GM18907 (cell line): Measurements from ENCODE around the gene DPP6.

Experiments
- ATAC-seq: cut with Tn5 transposase; IDR thresholded peaks from one replicate; pipeline ENCODE4 v1.9.1; 2021; ENCODE audit warnings: mild to moderate bottlenecking, moderate library complexity; ENCODE audit not compliant: unreplicated experiment

DPP6 gene

GRCh38 chr7:154440058-154440457 lies 387.9 kb downstream of the DPP6 start:
- ATAC-seq: no peak

- ATAC-seq: no peak
Measured at GRCh38 chr7:154440651-154441050, 388.5 kb downstream of the DPP6 start.

GRCh38 chr7:154441811-154442210 lies 389.6 kb downstream of the DPP6 start:
- ATAC-seq: no peak

- no peak for ATAC-seq
Measured at GRCh38 chr7:154442939-154443338, 390.7 kb downstream of the DPP6 start.

- ATAC-seq: no peak
Measured at GRCh38 chr7:154450451-154450850, 398.3 kb downstream of the DPP6 start.

GRCh38 chr7:154451480-154452457 lies 399.6 kb downstream of the DPP6 start:
- ATAC-seq: no peak

- no peak for ATAC-seq
Measured at GRCh38 chr7:154463794-154464193, 411.6 kb downstream of the DPP6 start.

- ATAC-seq: no peak
Measured at GRCh38 chr7:154469652-154470051, 417.5 kb downstream of the DPP6 start.

GRCh38 chr7:154472343-154472742 lies 420.1 kb downstream of the DPP6 start:
- no peak for ATAC-seq

GRCh38 chr7:154473360-154473759 lies 421.2 kb downstream of the DPP6 start:
- no peak for ATAC-seq

- no peak for ATAC-seq
Measured at GRCh38 chr7:154474903-154475520, 422.8 kb downstream of the DPP6 start.

- ATAC-seq: no peak
Measured at GRCh38 chr7:154475864-154476263, 423.7 kb downstream of the DPP6 start.

- no peak for ATAC-seq
Measured at GRCh38 chr7:154480817-154481216, 428.6 kb downstream of the DPP6 start.

- ATAC-seq: no peak
Measured at GRCh38 chr7:154482863-154483262, 430.7 kb downstream of the DPP6 start.

- no peak for ATAC-seq
Measured at GRCh38 chr7:154484406-154484805, 432.2 kb downstream of the DPP6 start.

GRCh38 chr7:154484943-154485342 lies 432.7 kb downstream of the DPP6 start:
- no peak for ATAC-seq

GRCh38 chr7:154489897-154490296 lies 437.7 kb downstream of the DPP6 start:
- ATAC-seq: no peak

GRCh38 chr7:154493594-154493993 lies 441.4 kb downstream of the DPP6 start:
- ATAC-seq: no peak

GRCh38 chr7:154497751-154498150 lies 445.6 kb downstream of the DPP6 start:
- ATAC-seq: no peak

- no peak for ATAC-seq
Measured at GRCh38 chr7:154503962-154504550, 451.9 kb downstream of the DPP6 start.

GRCh38 chr7:154504918-154505317 lies 452.7 kb downstream of the DPP6 start:
- ATAC-seq: no peak

- no peak for ATAC-seq
Measured at GRCh38 chr7:154505362-154505761, 453.2 kb downstream of the DPP6 start.
